Left ventricle myocardium superior (tissue), 1 donor: ENCODE results near the gene NCAPD2. TPM values are rescaled to one million over a fixed set of nuclear protein-coding genes. Genes with fewer than 3 reads are reported as not detected.

Experiments
- ATAC-seq: fragments of 200-7000 bp; cut with Tn5 transposase; one replicate; pipeline ENCODE4 v1.9.1; 2020; ENCODE audit warnings: mild to moderate bottlenecking, moderate library complexity
- DNase-seq: peaks from one replicate; pipeline ENCODE4 v3.0.0-alpha.2; 2020
- intact Hi-C: fragments of 100-400 bp; cut with micrococcal nuclease; formaldehyde crosslinking; loops from one replicate; pipeline ENCODE4 v1.11.0; 2022
- long read RNA-seq: library from polyadenylated mRNA; unstranded; transcript quantifications from one replicate; pipeline ENCODE4 v2.0.0, GENCODE V29; 2021
- total RNA-seq: library from RNA; stranded (reverse); fragmentation: NEBNext Ultra II Directional; extraction: Animal tissue kit (Norgen Biotek cat#: 25700); gene quantifications from one replicate; pipeline ENCODE4 v1.2.1, GENCODE V29; 2021
- donor health status: DM: no; HTN: yes; CAD: no; lungs with severe emphysema.

The NCAPD2 gene, protein sequence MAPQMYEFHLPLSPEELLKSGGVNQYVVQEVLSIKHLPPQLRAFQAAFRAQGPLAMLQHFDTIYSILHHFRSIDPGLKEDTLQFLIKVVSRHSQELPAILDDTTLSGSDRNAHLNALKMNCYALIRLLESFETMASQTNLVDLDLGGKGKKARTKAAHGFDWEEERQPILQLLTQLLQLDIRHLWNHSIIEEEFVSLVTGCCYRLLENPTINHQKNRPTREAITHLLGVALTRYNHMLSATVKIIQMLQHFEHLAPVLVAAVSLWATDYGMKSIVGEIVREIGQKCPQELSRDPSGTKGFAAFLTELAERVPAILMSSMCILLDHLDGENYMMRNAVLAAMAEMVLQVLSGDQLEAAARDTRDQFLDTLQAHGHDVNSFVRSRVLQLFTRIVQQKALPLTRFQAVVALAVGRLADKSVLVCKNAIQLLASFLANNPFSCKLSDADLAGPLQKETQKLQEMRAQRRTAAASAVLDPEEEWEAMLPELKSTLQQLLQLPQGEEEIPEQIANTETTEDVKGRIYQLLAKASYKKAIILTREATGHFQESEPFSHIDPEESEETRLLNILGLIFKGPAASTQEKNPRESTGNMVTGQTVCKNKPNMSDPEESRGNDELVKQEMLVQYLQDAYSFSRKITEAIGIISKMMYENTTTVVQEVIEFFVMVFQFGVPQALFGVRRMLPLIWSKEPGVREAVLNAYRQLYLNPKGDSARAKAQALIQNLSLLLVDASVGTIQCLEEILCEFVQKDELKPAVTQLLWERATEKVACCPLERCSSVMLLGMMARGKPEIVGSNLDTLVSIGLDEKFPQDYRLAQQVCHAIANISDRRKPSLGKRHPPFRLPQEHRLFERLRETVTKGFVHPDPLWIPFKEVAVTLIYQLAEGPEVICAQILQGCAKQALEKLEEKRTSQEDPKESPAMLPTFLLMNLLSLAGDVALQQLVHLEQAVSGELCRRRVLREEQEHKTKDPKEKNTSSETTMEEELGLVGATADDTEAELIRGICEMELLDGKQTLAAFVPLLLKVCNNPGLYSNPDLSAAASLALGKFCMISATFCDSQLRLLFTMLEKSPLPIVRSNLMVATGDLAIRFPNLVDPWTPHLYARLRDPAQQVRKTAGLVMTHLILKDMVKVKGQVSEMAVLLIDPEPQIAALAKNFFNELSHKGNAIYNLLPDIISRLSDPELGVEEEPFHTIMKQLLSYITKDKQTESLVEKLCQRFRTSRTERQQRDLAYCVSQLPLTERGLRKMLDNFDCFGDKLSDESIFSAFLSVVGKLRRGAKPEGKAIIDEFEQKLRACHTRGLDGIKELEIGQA (N-terminal part only)
- 13.1 TPM for total RNA-seq
- long read RNA-seq, full-length matches to known transcripts, result 2 of 10 reads
- long read RNA-seq, partial matches to known transcripts, result 7 of 10 reads
- long read RNA-seq, other reads (novel, unspliced or antisense), result 1 of 10 reads

DNA sequence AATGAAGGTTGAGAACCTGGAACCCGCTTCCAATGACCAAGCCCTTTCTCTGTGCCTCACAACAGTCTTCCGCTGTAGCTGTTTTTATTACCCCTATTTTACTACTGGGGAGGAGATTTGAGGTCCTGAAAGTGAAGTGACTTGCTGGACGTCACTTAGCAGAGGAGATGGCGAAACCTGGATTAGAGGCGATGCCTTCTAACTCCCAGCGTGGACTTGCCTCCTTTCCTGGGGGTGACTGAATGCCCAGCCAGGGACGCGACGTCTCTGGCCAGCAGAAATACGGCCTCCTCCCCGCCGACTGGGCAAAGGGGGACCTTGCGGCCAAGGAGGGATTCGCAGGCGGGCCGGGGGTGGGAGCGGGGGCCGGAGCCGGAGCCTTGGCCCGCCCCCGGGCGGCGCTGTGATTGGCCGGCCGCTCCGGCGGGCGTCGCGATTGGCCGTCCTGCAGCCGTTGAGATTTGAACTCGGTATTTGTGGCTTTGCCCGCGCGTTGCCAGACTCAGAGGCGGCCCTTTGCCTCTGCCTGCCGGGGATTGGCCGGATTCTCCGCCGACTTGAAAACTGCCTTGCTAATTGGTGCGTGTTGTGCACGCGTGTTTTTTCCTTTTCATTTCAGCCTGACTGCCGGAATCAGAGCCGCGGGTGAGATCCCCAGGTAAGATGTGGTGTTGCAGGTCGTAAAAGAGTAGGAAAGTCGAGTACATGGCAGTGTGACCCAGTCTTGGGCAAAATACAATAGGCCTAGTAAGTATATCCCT, at the start of gene NCAPD2:
TSS of gene NCAPD2 (plus strand) at position 606 of the 761 bp plus-strand sequence. CDS start 997 bp downstream, outside the sequence.
- DNase-seq (peak; percentile 96), ATAC-seq (peak; percentile 97)
- intact Hi-C loops, result no loop called here

DNA sequence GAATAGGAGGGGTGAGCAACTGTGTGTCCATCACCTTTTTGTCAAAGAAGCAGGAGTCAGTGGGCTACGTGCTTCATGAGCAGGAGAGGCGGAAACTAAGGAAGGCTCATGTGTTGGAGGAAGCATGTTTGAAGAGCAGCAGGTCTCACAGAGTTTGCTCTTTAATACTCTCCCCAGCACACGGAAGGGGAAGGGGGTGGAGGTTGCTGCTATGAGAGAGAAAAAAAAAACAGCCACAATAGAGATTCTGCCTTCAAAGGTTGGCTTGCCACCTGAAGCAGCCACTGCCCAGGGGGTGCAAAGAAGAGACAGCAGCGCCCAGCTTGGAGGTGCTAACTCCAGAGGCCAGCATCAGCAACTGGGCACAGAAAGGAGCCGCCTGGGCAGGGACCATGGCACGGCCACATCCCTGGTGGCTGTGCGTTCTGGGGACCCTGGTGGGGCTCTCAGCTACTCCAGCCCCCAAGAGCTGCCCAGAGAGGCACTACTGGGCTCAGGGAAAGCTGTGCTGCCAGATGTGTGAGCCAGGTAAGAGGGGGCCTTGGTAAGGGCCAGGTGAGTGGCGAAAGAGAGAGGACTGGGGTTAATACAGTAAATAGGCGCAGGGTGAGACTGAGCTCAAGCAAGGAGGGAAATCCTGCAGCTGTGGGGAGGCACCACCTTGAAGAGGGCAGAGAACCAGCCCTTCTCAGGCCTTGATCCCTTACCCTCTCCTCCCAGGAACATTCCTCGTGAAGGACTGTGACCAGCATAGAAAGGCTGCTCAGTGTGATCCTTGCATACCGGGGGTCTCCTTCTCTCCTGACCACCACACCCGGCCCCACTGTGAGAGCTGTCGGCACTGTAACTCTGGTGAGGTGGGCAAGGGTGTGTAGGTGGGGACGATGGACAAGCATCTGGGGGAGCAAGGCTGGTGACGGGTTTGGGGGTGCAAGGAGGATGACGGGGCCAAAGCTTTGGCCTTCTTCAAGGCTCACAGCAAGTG, 48.9 kb upstream of the NCAPD2 start, which contains the start of gene CD27:
TSS of gene CD27 (plus strand) at position 252 of the 985 bp plus-strand sequence. CDS start at position 393, 141 bp downstream.
- no peak for DNase-seq
- no peak for ATAC-seq
- intact Hi-C loops, result no loop called here

DNA sequence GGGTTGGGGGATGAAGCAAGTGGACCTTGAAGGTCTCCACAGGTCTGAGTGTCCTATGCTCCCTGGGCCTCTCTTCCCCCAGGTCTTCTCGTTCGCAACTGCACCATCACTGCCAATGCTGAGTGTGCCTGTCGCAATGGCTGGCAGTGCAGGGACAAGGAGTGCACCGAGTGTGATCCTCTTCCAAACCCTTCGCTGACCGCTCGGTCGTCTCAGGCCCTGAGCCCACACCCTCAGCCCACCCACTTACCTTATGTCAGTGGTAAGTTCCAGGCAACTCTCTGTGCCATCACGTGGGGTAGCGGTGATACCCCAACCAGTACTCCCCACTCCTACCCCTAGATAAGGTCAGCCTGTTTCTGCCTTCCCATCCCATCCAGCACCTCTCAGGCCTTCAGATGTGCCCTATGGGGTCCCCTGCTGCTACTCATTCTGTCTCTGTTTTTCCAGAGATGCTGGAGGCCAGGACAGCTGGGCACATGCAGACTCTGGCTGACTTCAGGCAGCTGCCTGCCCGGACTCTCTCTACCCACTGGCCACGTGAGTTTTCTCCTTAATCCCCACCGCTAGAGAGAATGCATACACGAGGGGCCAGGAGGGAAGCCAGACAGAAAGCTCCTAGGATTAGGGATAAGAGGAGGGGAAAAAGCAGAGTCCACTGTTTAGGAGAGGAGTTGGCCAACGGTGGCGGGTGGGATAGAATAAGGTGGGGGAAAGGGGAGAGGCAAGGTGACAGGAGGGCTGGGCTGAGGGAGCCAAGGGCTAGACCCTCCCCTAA, 43.6 kb upstream of the NCAPD2 start:
- intact Hi-C loops, result no loop called here
- no peak for ATAC-seq
- DNase-seq, result no peak

DNA sequence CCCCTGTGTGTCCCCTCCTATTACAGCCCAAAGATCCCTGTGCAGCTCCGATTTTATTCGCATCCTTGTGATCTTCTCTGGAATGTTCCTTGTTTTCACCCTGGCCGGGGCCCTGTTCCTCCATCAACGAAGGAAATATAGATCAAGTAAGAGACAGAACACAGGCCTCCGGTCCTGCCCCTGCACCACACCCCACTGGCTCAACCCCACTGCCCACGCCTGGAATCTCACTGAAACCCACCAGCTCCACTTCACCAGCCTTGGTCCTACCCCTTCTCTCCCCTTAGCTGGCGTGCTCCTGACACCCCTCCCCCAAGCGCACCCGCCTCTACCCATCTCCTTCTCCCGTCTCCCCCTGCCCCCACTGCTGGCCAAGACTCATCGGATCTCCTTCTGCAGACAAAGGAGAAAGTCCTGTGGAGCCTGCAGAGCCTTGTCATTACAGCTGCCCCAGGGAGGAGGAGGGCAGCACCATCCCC, 43.0 kb upstream of the NCAPD2 start:
- intact Hi-C loops, result no loop called here
- DNase-seq, result no peak
- no peak for ATAC-seq

DNA sequence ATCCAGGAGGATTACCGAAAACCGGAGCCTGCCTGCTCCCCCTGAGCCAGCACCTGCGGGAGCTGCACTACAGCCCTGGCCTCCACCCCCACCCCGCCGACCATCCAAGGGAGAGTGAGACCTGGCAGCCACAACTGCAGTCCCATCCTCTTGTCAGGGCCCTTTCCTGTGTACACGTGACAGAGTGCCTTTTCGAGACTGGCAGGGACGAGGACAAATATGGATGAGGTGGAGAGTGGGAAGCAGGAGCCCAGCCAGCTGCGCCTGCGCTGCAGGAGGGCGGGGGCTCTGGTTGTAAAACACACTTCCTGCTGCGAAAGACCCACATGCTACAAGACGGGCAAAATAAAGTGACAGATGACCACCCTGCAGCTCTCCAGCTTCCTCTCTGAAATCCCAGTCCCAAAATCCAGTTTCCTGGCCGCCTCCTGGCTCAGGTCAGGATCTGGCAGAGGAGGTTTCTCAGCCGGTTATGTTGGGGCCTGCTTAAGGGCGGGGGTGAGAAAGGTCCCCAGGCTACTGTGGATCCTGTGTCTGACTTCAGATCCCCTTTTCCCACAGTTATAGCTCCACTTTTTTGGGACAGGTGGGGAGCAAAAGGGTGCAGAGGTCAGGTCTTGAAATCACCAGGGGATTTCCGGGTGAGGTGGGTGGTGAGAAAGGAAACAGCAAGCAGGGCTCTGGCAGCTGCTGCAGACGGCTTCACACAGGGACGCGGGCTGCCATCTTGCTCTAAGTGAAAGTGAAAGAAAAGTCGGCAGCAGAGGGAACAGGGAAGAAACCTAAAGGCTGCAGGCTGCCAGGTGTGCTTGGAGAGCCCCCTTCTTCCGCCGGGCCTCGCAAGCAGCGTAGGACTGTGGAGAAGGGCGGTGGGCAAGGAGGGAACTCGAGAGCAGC, 42.3 kb upstream of the NCAPD2 start, which contains the start of gene TAPBPL:
TSS of gene TAPBPL (plus strand) at position 695 of the 897 bp plus-strand sequence. CDS start 207 bp downstream, outside the sequence.
- intact Hi-C loops, result no loop called here

DNA sequence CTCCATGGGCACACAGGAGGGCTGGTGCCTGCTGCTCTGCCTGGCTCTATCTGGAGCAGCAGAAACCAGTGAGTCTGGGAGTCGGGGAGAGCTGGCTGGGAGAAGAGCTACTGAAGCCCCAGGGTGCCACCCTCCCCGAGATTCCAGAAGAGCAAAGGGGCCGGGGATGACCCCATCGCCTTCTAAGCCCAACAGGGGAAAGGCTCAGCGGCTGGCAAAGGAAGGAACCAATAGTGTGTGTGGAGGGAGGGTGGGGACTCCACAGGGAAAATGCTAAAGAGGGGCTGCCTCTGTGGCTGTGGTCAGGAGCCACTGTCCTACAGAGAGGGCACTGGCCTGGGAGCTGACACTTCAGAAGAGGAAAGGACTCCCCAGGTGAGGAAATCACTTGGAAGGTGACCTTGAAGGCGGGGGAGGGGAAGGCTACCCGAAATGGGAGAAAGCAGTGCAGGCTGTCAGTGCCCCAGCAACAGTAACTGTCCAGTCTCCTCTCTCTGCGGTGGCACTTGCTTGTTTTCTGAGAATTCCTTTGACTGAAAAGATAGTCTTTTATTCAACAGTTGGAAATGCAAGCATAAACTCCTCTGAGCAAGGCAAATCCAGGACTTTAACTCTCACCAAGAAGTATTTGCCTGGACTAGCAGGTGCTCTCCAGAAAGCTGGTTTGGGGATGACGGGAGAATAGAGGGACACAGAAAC, 41.5 kb upstream of the NCAPD2 start:
- intact Hi-C loops, result no loop called here
- peak; percentile 48 for DNase-seq
- peak; percentile 43 for ATAC-seq

More for the DNA sequence above, 42.3 kb upstream of the NCAPD2 start, which contains the start of gene TAPBPL:
- DNase-seq, result peak; percentile 90
- ATAC-seq, result peak; percentile 95

DNA sequence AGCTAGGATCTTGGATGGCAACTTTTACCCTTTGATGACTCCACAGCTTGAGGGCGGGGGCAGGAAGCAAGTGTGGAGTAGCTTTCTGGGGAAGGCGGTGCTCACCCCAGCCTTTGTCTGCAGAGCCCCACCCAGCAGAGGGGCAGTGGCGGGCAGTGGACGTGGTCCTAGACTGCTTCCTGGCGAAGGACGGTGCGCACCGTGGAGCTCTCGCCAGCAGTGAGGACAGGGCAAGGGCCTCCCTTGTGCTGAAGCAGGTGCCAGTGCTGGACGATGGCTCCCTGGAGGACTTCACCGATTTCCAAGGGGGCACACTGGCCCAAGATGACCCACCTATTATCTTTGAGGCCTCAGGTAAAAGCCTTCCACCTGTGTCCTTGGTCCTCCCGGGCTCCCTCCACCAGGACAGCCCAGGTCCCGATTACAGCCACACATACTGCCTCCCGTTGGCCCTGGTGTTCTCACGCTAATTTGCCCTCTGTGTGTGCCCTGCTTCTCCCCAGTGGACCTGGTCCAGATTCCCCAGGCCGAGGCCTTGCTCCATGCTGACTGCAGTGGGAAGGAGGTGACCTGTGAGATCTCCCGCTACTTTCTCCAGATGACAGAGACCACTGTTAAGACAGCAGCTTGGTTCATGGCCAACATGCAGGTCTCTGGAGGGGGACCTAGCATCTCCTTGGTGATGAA, 40.8 kb upstream of the NCAPD2 start:
- intact Hi-C loops, result no loop called here
- ATAC-seq (peak; percentile 18), DNase-seq (peak; percentile 52)

DNA sequence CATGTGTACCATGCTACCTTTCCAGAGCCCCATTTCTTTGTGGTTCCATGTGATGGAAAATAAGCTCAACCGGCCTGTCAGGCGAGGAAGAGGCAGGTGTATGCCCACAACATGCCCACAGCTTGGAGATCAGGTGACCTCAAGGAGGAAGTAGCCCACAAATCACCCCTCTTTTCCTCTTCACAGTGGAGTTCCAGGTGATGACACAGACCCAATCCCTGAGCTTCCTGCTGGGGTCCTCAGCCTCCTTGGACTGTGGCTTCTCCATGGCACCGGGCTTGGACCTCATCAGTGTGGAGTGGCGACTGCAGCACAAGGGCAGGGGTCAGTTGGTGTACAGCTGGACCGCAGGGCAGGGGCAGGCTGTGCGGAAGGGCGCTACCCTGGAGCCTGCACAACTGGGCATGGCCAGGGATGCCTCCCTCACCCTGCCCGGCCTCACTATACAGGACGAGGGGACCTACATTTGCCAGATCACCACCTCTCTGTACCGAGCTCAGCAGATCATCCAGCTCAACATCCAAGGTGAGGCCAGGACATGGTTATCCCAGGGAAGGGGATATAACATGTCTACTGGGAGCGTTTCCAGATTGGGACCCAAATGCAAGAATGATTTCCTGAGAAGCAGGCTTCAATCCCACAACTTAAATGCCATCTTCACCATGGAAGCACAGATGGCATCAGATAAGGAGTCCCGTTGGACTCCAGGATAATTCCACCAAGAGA, 36.5 kb upstream of the NCAPD2 start:
- intact Hi-C loops, result no loop called here
- DNase-seq, result no peak
- ATAC-seq, result no peak

DNA sequence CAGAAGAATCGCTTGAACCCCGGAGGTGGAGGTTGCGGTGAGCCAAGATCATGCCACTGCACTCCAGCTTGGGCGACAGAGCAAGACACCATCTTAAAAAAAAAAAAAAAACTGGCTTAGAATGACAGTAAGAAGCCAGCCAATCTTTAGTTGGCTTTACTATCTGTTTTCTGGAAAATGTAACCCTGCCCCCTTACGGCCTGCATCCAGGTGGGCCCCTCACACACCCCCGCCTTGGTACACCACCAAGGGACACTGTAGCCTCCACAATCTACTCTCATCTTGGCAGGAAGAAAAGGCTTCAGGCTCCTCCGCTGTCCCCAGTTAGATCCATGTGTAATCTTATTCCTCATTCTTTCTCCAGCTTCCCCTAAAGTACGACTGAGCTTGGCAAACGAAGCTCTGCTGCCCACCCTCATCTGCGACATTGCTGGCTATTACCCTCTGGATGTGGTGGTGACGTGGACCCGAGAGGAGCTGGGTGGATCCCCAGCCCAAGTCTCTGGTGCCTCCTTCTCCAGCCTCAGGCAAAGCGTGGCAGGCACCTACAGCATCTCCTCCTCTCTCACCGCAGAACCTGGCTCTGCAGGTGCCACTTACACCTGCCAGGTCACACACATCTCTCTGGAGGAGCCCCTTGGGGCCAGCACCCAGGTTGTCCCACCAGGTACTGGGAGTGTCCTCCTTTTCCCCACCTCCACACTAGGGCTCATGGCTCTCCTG, 35.5 kb upstream of the NCAPD2 start:
- no peak for DNase-seq
- intact Hi-C loops, result no loop called here
- ATAC-seq, result no peak

DNA sequence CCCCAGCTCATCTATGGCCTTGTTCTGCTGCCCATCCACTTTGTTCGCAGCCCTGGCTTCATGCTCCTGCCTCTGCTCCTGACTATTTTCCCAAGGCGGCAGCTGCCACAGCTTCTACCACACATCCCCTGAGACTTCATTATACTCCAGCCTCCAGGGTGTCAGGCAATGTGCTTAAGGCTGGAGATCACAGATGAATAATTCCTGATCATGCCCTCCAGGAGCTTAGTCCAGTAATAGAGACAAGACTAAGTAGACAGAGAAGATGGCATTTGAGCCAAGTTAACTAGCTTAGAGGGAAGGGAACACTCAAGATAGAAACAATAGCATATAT, 34.9 kb upstream of the NCAPD2 start:
- intact Hi-C loops, result no loop called here
- no peak for ATAC-seq
- DNase-seq, result no peak

DNA sequence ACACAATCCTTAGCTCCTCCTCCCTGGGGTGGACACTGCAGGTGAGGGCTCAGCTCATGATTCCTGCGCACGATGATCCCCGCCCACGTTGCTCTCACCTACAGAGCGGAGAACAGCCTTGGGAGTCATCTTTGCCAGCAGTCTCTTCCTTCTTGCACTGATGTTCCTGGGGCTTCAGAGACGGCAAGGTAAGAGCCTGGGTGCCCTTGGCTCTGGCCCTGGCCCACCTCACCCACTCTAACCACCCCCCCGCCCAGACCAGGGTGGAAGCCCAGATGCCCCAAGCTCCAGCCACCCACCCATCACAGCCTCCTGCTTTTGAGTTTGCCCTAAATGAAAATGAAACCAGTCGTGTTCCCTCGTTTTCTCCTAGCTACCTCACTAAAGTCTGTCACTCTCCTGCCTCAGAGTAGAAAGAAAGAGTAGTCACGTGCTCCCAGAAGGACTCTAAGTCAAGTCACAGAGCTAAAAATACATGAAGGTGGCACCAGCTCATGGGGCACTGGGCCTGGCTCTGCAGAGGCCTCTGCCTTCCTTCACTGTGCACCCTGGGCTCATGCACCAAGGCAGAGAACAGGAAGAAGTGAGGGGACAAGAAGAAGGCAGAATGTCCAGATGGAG, 33.0 kb upstream of the NCAPD2 start:
- ATAC-seq (peak; percentile 78), DNase-seq (no peak)
- intact Hi-C loops, result no loop called here
